H1 (cell line): Measurements from ENCODE around the gene SPAG17. TPM values are rescaled to one million over a fixed set of nuclear protein-coding genes. Genes with fewer than 3 reads are reported as not detected.

Experiments used
- CTCF ChIA-PET: fragments of 300-600 bp; sonication (Branson Sonifier 250); formaldehyde crosslinking; loops from one replicate; lab custom pipeline; 2021; ENCODE audit not compliant: partially characterized antibody; lab: Charles Lee
- POLR2A ChIA-PET: fragments of 300-600 bp; sonication (Branson Sonifier 250); formaldehyde crosslinking; loops from one replicate; lab custom pipeline; 2021; ENCODE audit warnings: inconsistent platforms; ENCODE audit not compliant: partially characterized antibody; lab: Charles Lee
- DNase-seq, 2 experiments: peaks; one replicate each; pipeline versions ENCODE4 v3.0.0 to v3.0.0-alpha.2; 2010 to 2022; ENCODE audit warnings: low spot score in 2 of 2, low read depth in 1 of 2, mixed read lengths in 1 of 2
- FAIRE-seq: peaks from 2 replicates; lab custom pipeline; 2011; peaks lifted over from hg19 to GRCh38; lab: Jason Lieb, UNC
- H2AFZ ChIP-seq: 2 replicates; pipeline ENCODE4 v1.8.1; 2012; ENCODE audit warnings: low read length, inconsistent platforms
- H2AK5ac ChIP-seq: 2 replicates; pipeline ENCODE4 v1.6.1; 2013; ENCODE audit warnings: low read depth, low read length
- H2BK120ac ChIP-seq: replicated peaks from 2 replicates; pipeline ENCODE3; 2013; ENCODE audit warnings: low read depth, low read length, inconsistent platforms
- H2BK12ac ChIP-seq: 2 replicates; pipeline ENCODE4 v1.6.1; 2013; ENCODE audit warnings: low read depth, low read length
- H2BK15ac ChIP-seq: 2 replicates; pipeline ENCODE4 v1.6.1; 2013; ENCODE audit warnings: low read length
- H2BK20ac ChIP-seq: 2 replicates; pipeline ENCODE4 v1.6.1; 2013; ENCODE audit warnings: low read length
- H2BK5ac ChIP-seq: 2 replicates; pipeline ENCODE4 v1.6.1; 2013; ENCODE audit warnings: low read depth, low read length
- H3K14ac ChIP-seq: 2 replicates; pipeline ENCODE4 v1.6.1; 2013; ENCODE audit warnings: inconsistent platforms; ENCODE audit not compliant: insufficient read length
- H3K18ac ChIP-seq: 2 replicates; pipeline ENCODE4 v1.6.1; 2013; ENCODE audit warnings: low read length; ENCODE audit errors: extremely low read depth
- H3K23ac ChIP-seq: 2 replicates; pipeline ENCODE4 v1.6.1; 2013; ENCODE audit warnings: inconsistent platforms; ENCODE audit not compliant: insufficient read length
- H3K23me2 ChIP-seq: 2 replicates; pipeline ENCODE4 v1.6.1; 2013; ENCODE audit warnings: low read depth, low read length
- H3K27ac ChIP-seq: 2 replicates; pipeline ENCODE4 v1.6.1; 2011; ENCODE audit warnings: low read depth, low read length, inconsistent platforms
- H3K27me3 ChIP-seq, 4 experiments: replicated peaks in 1 of 4; 1 replicate in 1 of 4; 2 replicates in 3 of 4; pipeline versions ENCODE4 v1.6.1 to v1.8.1; 2011 to 2013; ENCODE audit warnings: low read length in 3 of 4, mild to moderate bottlenecking in 3 of 4, inconsistent platforms in 2 of 4, mixed read lengths in 2 of 4, moderate library complexity in 1 of 4; ENCODE audit not compliant: control insufficient read depth in 3 of 4, insufficient read depth in 3 of 4; ENCODE audit errors: extremely low read depth in 1 of 4
- H3K36me3 ChIP-seq, 4 experiments: 2 replicates each; pipeline versions ENCODE4 v1.6.1 to v1.8.1; 2011 to 2013; ENCODE audit warnings: mild to moderate bottlenecking in 4 of 4, low read length in 3 of 4, moderate library complexity in 2 of 4, control low read depth in 1 of 4, inconsistent platforms in 1 of 4; ENCODE audit not compliant: insufficient read depth in 4 of 4, control insufficient read depth in 2 of 4
- H3K4ac ChIP-seq: replicated peaks from 2 replicates; pipeline ENCODE3; 2013; ENCODE audit warnings: low read length, low read depth, mixed read lengths, inconsistent platforms; ENCODE audit not compliant: insufficient read length
- H3K4me1 ChIP-seq, 4 experiments: replicated peaks in 1 of 4; 1 replicate in 1 of 4; 2 replicates in 3 of 4; pipeline versions ENCODE4 v1.6.1 to v1.8.1; 2011 to 2013; ENCODE audit warnings: low read length in 3 of 4, inconsistent platforms in 2 of 4, mixed read lengths in 1 of 4; ENCODE audit not compliant: insufficient read depth in 4 of 4, control insufficient read depth in 3 of 4
- H3K4me2 ChIP-seq, 2 experiments: 2 replicates each; pipeline versions ENCODE4 v1.6.1 to v1.8.1; 2011 to 2013; ENCODE audit warnings: low read depth in 2 of 2, low read length in 2 of 2, control low read depth in 1 of 2, inconsistent platforms in 1 of 2, mild to moderate bottlenecking in 1 of 2; ENCODE audit not compliant: insufficient read depth in 1 of 2
- H3K4me3 ChIP-seq, 4 experiments: fragments of 200-600, 300-600 bp in 1 of 4; sonication (generic), shearing (Covaris generic), sonication (Bioruptor Twin) in 1 of 4; 2 replicates each; pipeline versions ENCODE4 v1.5.1 to v1.8.1; 2011 to 2016; ENCODE audit warnings: low read length in 4 of 4, low read depth in 3 of 4, control low read depth in 2 of 4, inconsistent platforms in 2 of 4, mild to moderate bottlenecking in 2 of 4, mixed read lengths in 1 of 4, moderate library complexity in 1 of 4; ENCODE audit not compliant: insufficient read depth in 2 of 4; ENCODE audit errors: extremely low read depth in 1 of 4
- H3K56ac ChIP-seq: replicated peaks from 2 replicates; pipeline ENCODE3; 2013; ENCODE audit warnings: low read depth, mild to moderate bottlenecking, mixed read lengths, low read length, inconsistent platforms; ENCODE audit not compliant: insufficient read length
- H3K79me1 ChIP-seq: 2 replicates; pipeline ENCODE4 v1.6.1; 2013; ENCODE audit warnings: low read depth, low read length, control low read depth
- H3K79me2 ChIP-seq, 2 experiments: 2 replicates each; pipeline versions ENCODE4 v1.6.1 to v1.8.1; 2012 to 2013; ENCODE audit warnings: low read length in 2 of 2, mild to moderate bottlenecking in 2 of 2, inconsistent platforms in 1 of 2; ENCODE audit not compliant: insufficient read depth in 2 of 2, control insufficient read depth in 1 of 2
- H3K9ac ChIP-seq, 4 experiments: replicated peaks in 1 of 4; 1 replicate in 1 of 4; 2 replicates in 3 of 4; pipeline versions ENCODE4 v1.6.1 to v1.8.1; 2011 to 2013; ENCODE audit warnings: low read depth in 3 of 4, low read length in 3 of 4, control low read depth in 2 of 4, mild to moderate bottlenecking in 2 of 4, moderate library complexity in 2 of 4, inconsistent platforms in 1 of 4; ENCODE audit errors: extremely low read depth in 1 of 4
- H3K9me3 ChIP-seq, 2 experiments: 2 replicates each; pipeline versions ENCODE4 v1.6.1 to v1.8.1; 2012 to 2013; ENCODE audit warnings: mild to moderate bottlenecking in 2 of 2, moderate library complexity in 2 of 2, control low read depth in 1 of 2, inconsistent platforms in 1 of 2, low read depth in 1 of 2, low read length in 1 of 2, mixed read lengths in 1 of 2; ENCODE audit not compliant: insufficient read depth in 2 of 2
- H4K20me1 ChIP-seq, 2 experiments: replicated peaks in 1 of 2; 2 replicates each; pipeline versions ENCODE3 to v1.8.1; 2011 to 2013; ENCODE audit warnings: inconsistent platforms in 2 of 2, low read length in 2 of 2, mild to moderate bottlenecking in 1 of 2; ENCODE audit not compliant: insufficient read depth in 2 of 2, control insufficient read depth in 1 of 2
- H4K5ac ChIP-seq: 2 replicates; pipeline ENCODE4 v1.6.1; 2013; ENCODE audit warnings: low read length, low read depth, mixed read lengths, inconsistent platforms; ENCODE audit not compliant: insufficient read length
- H4K8ac ChIP-seq: 2 replicates; pipeline ENCODE4 v1.8.0; 2013; ENCODE audit warnings: mild to moderate bottlenecking, moderate library complexity, low read length, inconsistent platforms; ENCODE audit not compliant: insufficient read depth; ENCODE audit errors: extremely low read depth
- H4K91ac ChIP-seq: replicated peaks from 2 replicates; pipeline ENCODE3; 2013; ENCODE audit warnings: low read length, mixed read lengths, inconsistent platforms; ENCODE audit not compliant: insufficient read length
- ASH2L ChIP-seq: fragments of 200-600, 300-600 bp; sonication (generic); IDR thresholded peaks from one replicate; pipeline ENCODE4 v1.7.1; 2017; ENCODE audit warnings: low read length
- ATF3 ChIP-seq: IDR thresholded peaks from 2 replicates; pipeline ENCODE4 v1.6.1; 2011; ENCODE audit warnings: low read depth, mild to moderate bottlenecking, low read length; ENCODE audit not compliant: insufficient read depth
- BACH1 ChIP-seq: IDR thresholded peaks from 2 replicates; pipeline ENCODE4 v1.6.1; 2012; ENCODE audit warnings: low read length, improper control_type of control experiment
- BCL11A ChIP-seq, 2 experiments: IDR thresholded peaks; one replicate each; pipeline ENCODE4 v1.6.1; 2011; ENCODE audit warnings: low read depth in 2 of 2, low read length in 2 of 2, mild to moderate bottlenecking in 2 of 2
- CEBPB ChIP-seq: IDR thresholded peaks from 2 replicates; pipeline ENCODE4 v1.6.1; 2012; ENCODE audit warnings: low read depth, low read length
- SIRT6 ChIP-seq: IDR thresholded peaks from one replicate; pipeline ENCODE4 v1.7.1; 2012; ENCODE audit warnings: low read length, inconsistent platforms
- SRF ChIP-seq: IDR thresholded peaks from 2 replicates; pipeline ENCODE4 v1.6.1; 2011; ENCODE audit warnings: mild to moderate bottlenecking, low read depth, low read length, moderate library complexity
- TAF7 ChIP-seq: optimal IDR thresholded peaks from 2 replicates; pipeline ENCODE3; 2011; ENCODE audit warnings: low read depth, mild to moderate bottlenecking, inconsistent platforms, low read length, moderate library complexity, borderline replicate concordance
- WGBS, 2 experiments: shearing (Covaris generic) in 1 of 2; methylation state at CpG; one replicate each; pipeline versions ENCODE4 v1.1.6 to v1.1.7; 2013 to 2015; ENCODE audit warnings: low lambda C conversion rate in 2 of 2, mixed read lengths in 2 of 2, inconsistent platforms in 1 of 2, low coverage in 1 of 2, missing lambda C conversion rate in 1 of 2; ENCODE audit not compliant: insufficient replicate concordance in 2 of 2, insufficient coverage in 1 of 2, insufficient read length in 1 of 2; ENCODE audit errors: extremely low coverage in 1 of 2, missing lambda C conversion rate in 1 of 2; 5-methylcytosine and 5-hydroxymethylcytosine counted together
- polyA plus RNA-seq, 7 experiments: library from polyadenylated mRNA; depleted of rRNA in 3 of 7; stranded (reverse) in 5 of 7; unstranded in 2 of 7; fragments of >200 nt in 5 of 7; fragments of 200-250 nt in 2 of 7; gene quantifications; 1 replicate in 5 of 7; 2 replicates in 1 of 7; 4 replicates in 1 of 7; pipeline versions ENCODE4 v1.2.1 to v1.2.3, GENCODE V29; 2011 to 2013; ENCODE audit warnings: missing spikeins in 2 of 7, mixed read lengths in 2 of 7
- total RNA-seq: library from RNA; stranded (reverse); fragmentation: NEBNext Ultra II Directional; extraction: Animal tissue kit (Norgen Biotek cat#: 25700); gene quantifications from 2 replicates; pipeline ENCODE4 v1.2.1, GENCODE V29; 2021

The SPAG17 gene
- total and polyA plus RNA-seq, 2 of the 8 experiments (the other 6 are each of a cell fraction or from before 2014, with no cell fraction given): 0.56 to 0.62 TPM

- no peak overlapping the region for H3K23ac ChIP-seq
- TF ChIP-seq ASH2L (no peak), BACH1 (no peak), SIRT6 (no peak), ATF3 (no peak), BCL11A (IDR thresholded peaks at IDR 0.05; ENCODE audit: low read depth in 2 of 2, low read length in 2 of 2) (no peak), CEBPB (no peak), SRF (no peak), TAF7 (no peak)
- peaks cover 0 to 6% (median 2%) of the 10 kb centered on the region in 4 experiments; a peak in 4 of 7 replicates for H3K4me1 ChIP-seq
- no peak overlapping the region for H3K14ac ChIP-seq
- no peak overlapping the region for H2BK12ac ChIP-seq
- peaks cover 15 to 82% of the 10 kb centered on the region in 2 experiments for H3K79me2 ChIP-seq
- H3K9me3 ChIP-seq: 0 out of 4 replicates have a peak, but pooled peaks cover 0 to 2% of the 10 kb centered on the region in 2 experiments
- no peak overlapping the region for H2AFZ ChIP-seq
- no peak overlapping the region for H2AK5ac ChIP-seq
- no peak overlapping the region for H3K56ac ChIP-seq
- DNase-seq (no peak), FAIRE-seq (no peak)
- peaks cover 9% of the 10 kb centered on the region for H3K23me2 ChIP-seq
- H3K27ac ChIP-seq: no peak overlapping the region
- no peaks in the 10 kb centered on the region for H3K27me3 ChIP-seq
- no peak overlapping the region for H4K5ac ChIP-seq
- H2BK15ac ChIP-seq: no peak overlapping the region
- H2BK20ac ChIP-seq: no peak overlapping the region
- POLR2A ChIA-PET: no interaction called here
- H3K4me2 ChIP-seq: no peak overlapping the region
- no peak overlapping the region for H4K91ac ChIP-seq
- H3K36me3 ChIP-seq: no peaks in the 10 kb centered on the region
- no peak overlapping the region for H4K8ac ChIP-seq
- peaks cover 6 to 7% of the 10 kb centered on the region in 2 experiments for H4K20me1 ChIP-seq
- peaks cover 5% of the 10 kb centered on the region; the same call in 1 of the 2 replicates for H3K79me1 ChIP-seq
- 93 to 100% methylated on average over 2 to 3 of the region's 3 CpGs for WGBS, 2 experiments
- H2BK120ac ChIP-seq: no peak overlapping the region
- no peak overlapping the region for H3K4ac ChIP-seq
- H3K18ac ChIP-seq: no peak overlapping the region
- H3K9ac ChIP-seq: no peak overlapping the region
- CTCF ChIA-PET: interaction anchor here (0.6 to 1.1 kb wide), 2 partner anchors 391 to 1055 kb away, joined by 3 to 4 read pairs; no protein-coding TSS in a partner anchor
- no peak overlapping the region for H2BK5ac ChIP-seq
- no peak overlapping the region for H3K4me3 ChIP-seq
These were observed 259.0 kb downstream of the SPAG17 start for GRCh38 chr1:117925981-117926380.
